ENCODE measurements around the gene DLG2. TPM values are rescaled to one million over a fixed set of nuclear protein-coding genes. Genes with fewer than 3 reads are reported as not detected.

DLG2 gene
- total RNA-seq, 2 experiments from 2014 or later = 2.0 to 2.1 TPM

DNA sequence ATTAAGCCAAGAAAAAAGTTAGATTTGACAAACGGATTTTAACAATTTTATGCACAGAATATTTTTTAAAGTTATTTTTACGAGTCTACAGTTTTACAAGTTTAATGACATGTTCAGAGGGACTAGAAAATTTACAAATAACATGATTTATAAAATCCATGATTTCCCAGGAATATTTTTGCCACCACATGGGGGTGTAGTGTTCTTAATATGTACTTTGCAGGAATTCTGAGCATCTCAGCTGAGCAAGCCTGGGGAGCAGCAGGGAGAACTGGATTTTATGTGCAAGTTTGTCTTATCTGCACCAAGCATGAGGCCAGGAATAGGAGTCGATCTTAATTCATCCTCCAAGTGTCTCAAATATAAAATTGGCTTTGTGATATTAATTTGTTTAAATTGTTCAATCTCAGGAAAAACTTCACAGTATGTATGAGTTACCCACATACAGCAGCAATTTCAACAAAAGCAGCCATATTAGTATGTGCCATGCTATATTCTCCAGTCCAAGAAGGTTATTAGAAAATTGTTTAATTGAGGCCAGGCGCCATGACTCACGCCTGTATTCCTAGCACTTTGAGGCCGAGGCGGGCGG lies 826.3 kb downstream of the DLG2 start:
- H3K4me3 ChIP-seq (ENCODE audit: low read length) = no peak overlapping the region
- Mint-ChIP-seq H3K27me3 (no peaks in the 10 kb centered on the region), H3K36me3 (ENCODE audit: low read depth) (no peaks in the 10 kb centered on the region), H3K4me1 (ENCODE audit: low read depth) (no peaks in the 10 kb centered on the region), H3K4me3 (no peak overlapping the region), H3K27ac (no peak overlapping the region), H3K9me3 (peaks cover 6% of the 10 kb centered on the region)
- DNase-seq (no peak), ATAC-seq (ENCODE audit: poor library complexity) (no peak)
- peaks cover 21 to 25% of the 10 kb centered on the region in 2 experiments for H3K9me3 ChIP-seq (ENCODE audit: control insufficient read depth in 1 of 2, insufficient read depth in 1 of 2, low read length in 2 of 2)
- intact Hi-C loops (cut with DNase I, micrococcal nuclease) = no loop called here
- ChIA-PET CTCF (no interaction called here), POLR2A (no interaction called here)
- H3K27ac ChIP-seq (ENCODE audit: low read depth in 1 of 2, low read length in 2 of 2) = no peak overlapping the region
- no peaks in the 10 kb centered on the region for H3K27me3 ChIP-seq (ENCODE audit: control insufficient read depth in 1 of 2, insufficient read depth in 2 of 2, low read length in 2 of 2)
- H3K36me3 ChIP-seq (ENCODE audit: insufficient read depth, low read length) = no peaks in the 10 kb centered on the region
- no peaks in the 10 kb centered on the region for H3K4me1 ChIP-seq (ENCODE audit: insufficient read depth, low read length)
- TF ChIP-seq, protein P1, sequence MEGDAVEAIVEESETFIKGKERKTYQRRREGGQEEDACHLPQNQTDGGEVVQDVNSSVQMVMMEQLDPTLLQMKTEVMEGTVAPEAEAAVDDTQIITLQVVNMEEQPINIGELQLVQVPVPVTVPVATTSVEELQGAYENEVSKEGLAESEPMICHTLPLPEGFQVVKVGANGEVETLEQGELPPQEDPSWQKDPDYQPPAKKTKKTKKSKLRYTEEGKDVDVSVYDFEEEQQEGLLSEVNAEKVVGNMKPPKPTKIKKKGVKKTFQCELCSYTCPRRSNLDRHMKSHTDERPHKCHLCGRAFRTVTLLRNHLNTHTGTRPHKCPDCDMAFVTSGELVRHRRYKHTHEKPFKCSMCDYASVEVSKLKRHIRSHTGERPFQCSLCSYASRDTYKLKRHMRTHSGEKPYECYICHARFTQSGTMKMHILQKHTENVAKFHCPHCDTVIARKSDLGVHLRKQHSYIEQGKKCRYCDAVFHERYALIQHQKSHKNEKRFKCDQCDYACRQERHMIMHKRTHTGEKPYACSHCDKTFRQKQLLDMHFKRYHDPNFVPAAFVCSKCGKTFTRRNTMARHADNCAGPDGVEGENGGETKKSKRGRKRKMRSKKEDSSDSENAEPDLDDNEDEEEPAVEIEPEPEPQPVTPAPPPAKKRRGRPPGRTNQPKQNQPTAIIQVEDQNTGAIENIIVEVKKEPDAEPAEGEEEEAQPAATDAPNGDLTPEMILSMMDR (IDR thresholded peaks at IDR 0.05) = no peak

GRCh38 chr11:84799112-84799511 lies 828.0 kb downstream of the DLG2 start:
- Mint-ChIP-seq H3K27me3 (no peaks in the 10 kb centered on the region), H3K4me1 (ENCODE audit: low read depth) (no peaks in the 10 kb centered on the region), H3K27ac (no peak overlapping the region), H3K36me3 (ENCODE audit: low read depth) (no peaks in the 10 kb centered on the region), H3K9me3 (peaks cover 3% of the 10 kb centered on the region), H3K4me3 (no peak overlapping the region)
- no peak for DNase-seq
- no peak for ATAC-seq (ENCODE audit: poor library complexity)
- intact Hi-C loops (cut with DNase I, micrococcal nuclease) = no loop called here
- POLR2A ChIA-PET = no interaction called here
- H3K9me3 ChIP-seq (ENCODE audit: control insufficient read depth in 1 of 2, insufficient read depth in 1 of 2, low read length in 2 of 2) = peaks cover 8 to 39% of the 10 kb centered on the region in 2 experiments
- TF ChIP-seq, protein P1 (IDR thresholded peaks at IDR 0.05) = no peak
- H3K27me3 ChIP-seq (ENCODE audit: control insufficient read depth in 1 of 2, insufficient read depth in 2 of 2, low read length in 2 of 2) = no peaks in the 10 kb centered on the region
- H3K36me3 ChIP-seq (ENCODE audit: insufficient read depth, low read length) = no peaks in the 10 kb centered on the region
- H3K4me1 ChIP-seq (ENCODE audit: insufficient read depth, low read length) = no peaks in the 10 kb centered on the region
- no peak overlapping the region for H3K4me3 ChIP-seq (ENCODE audit: low read length)
- no peak overlapping the region for H3K27ac ChIP-seq (ENCODE audit: low read depth in 1 of 2, low read length in 2 of 2)
- CTCF ChIA-PET = no interaction called here

GRCh38 chr11:84795698-84796097 lies 831.4 kb downstream of the DLG2 start:
- H3K4me1 Mint-ChIP-seq (ENCODE audit: low read depth) = no peaks in the 10 kb centered on the region
- Histone ChIP-seq H3K4me1 (ENCODE audit: insufficient read depth, low read length) (no peaks in the 10 kb centered on the region), H3K27me3 (ENCODE audit: control insufficient read depth in 1 of 2, insufficient read depth in 2 of 2, low read length in 2 of 2) (no peaks in the 10 kb centered on the region), H3K27ac (ENCODE audit: low read depth in 1 of 2, low read length in 2 of 2) (no peak overlapping the region), H3K9me3 (ENCODE audit: control insufficient read depth in 1 of 2, insufficient read depth in 1 of 2, low read length in 2 of 2) (peaks cover 12 to 30% of the 10 kb centered on the region in 2 experiments), H3K4me3 (ENCODE audit: low read length) (no peak overlapping the region), H3K36me3 (ENCODE audit: insufficient read depth, low read length) (no peaks in the 10 kb centered on the region)
- DNase-seq (no peak), ATAC-seq (ENCODE audit: poor library complexity) (no peak)
- H3K27ac Mint-ChIP-seq = no peak overlapping the region
- no peaks in the 10 kb centered on the region for H3K36me3 Mint-ChIP-seq (ENCODE audit: low read depth)
- H3K27me3 Mint-ChIP-seq = no peaks in the 10 kb centered on the region
- CTCF ChIA-PET = no interaction called here
- no peak overlapping the region for H3K4me3 Mint-ChIP-seq
- peaks cover 10% of the 10 kb centered on the region for H3K9me3 Mint-ChIP-seq
- TF ChIP-seq, protein P1 (IDR thresholded peaks at IDR 0.05) = no peak
- intact Hi-C loops (cut with DNase I, micrococcal nuclease) = no loop called here
- POLR2A ChIA-PET = no interaction called here
